Neural cell (in vitro differentiated cells): ENCODE data around the gene SRPX.

Experiments used
- CTCF ChIP-seq: fragments of 450-650 bp; IDR thresholded peaks from 2 replicates; pipeline ENCODE4 v1.5.1; 2014; ENCODE audit warnings: antibody characterized with exemption, mild to moderate bottlenecking, moderate library complexity; ENCODE audit not compliant: poor library complexity, severe bottlenecking
- POLR2AphosphoS5 ChIP-seq: IDR thresholded peaks from 2 replicates; pipeline ENCODE4 v1.6.1; 2012
- RAD21 ChIP-seq: fragments of 450-650 bp; conservative IDR thresholded peaks from 2 replicates; pipeline ENCODE4 v1.6.1; 2014; ENCODE audit warnings: antibody characterized with exemption, mild to moderate bottlenecking, moderate library complexity
- REST ChIP-seq: IDR thresholded peaks from 2 replicates; pipeline ENCODE4 v1.6.1; 2012; ENCODE audit warnings: borderline replicate concordance

DNA sequence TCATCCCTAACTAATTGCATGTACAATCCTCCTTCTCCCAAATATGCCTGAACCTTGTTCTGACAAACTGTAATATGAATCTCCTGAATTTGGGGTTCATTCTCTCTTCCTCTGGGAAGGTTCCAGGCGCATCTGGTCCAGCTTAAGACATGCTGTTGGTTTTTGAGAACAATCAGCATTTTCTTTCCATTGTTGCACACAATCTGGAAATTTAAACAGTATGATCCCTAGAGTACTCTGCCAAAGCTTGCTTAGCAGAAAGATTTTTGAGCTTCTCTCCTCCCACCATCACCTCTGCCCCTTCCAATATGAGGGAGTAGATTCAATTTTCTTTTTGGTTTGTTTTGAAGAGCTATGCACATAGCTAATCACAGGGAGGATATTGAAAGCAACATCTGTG lies 50.1 kb downstream of the SRPX start:
- TF ChIP-seq CTCF (no peak), RAD21 (no peak), POLR2AphosphoS5 (no peak), REST (no peak)
